GM13976 (cell line): ENCODE measurements around the gene C19orf85.
A peak's percentile ranks its signal among the peaks of the same experiment; 100 is the strongest.

Experiments used
- DNase-seq: peaks from one replicate; pipeline ENCODE4 v3.0.0; 2012; ENCODE audit warnings: low spot score
- in situ Hi-C: fragments of 300-500 bp; cut with MboI; formaldehyde crosslinking; loops from one replicate; pipeline ENCODE4 v1.12.0; 2022; ENCODE audit warnings: low sequenced_read_pairs, mixed read lengths, inconsistent platforms; ENCODE audit not compliant: unreplicated experiment
- TF ChIP-seq, protein P1 (sequence below): IDR thresholded peaks from 2 replicates; pipeline ENCODE4 v1.5.1; 2012; ENCODE audit warnings: borderline replicate concordance, mild to moderate bottlenecking; ENCODE audit not compliant: insufficient read depth; ENCODE audit errors: extremely low read depth, missing control alignments, control extremely low read depth

C19orf85 gene

GRCh38 chr19:55419624-55420236, 44.8 kb downstream of the C19orf85 start:
- in situ Hi-C loops, result no loop called here
- DNase-seq, result no peak
- TF ChIP-seq, protein P1, sequence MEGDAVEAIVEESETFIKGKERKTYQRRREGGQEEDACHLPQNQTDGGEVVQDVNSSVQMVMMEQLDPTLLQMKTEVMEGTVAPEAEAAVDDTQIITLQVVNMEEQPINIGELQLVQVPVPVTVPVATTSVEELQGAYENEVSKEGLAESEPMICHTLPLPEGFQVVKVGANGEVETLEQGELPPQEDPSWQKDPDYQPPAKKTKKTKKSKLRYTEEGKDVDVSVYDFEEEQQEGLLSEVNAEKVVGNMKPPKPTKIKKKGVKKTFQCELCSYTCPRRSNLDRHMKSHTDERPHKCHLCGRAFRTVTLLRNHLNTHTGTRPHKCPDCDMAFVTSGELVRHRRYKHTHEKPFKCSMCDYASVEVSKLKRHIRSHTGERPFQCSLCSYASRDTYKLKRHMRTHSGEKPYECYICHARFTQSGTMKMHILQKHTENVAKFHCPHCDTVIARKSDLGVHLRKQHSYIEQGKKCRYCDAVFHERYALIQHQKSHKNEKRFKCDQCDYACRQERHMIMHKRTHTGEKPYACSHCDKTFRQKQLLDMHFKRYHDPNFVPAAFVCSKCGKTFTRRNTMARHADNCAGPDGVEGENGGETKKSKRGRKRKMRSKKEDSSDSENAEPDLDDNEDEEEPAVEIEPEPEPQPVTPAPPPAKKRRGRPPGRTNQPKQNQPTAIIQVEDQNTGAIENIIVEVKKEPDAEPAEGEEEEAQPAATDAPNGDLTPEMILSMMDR, result no peak

DNA sequence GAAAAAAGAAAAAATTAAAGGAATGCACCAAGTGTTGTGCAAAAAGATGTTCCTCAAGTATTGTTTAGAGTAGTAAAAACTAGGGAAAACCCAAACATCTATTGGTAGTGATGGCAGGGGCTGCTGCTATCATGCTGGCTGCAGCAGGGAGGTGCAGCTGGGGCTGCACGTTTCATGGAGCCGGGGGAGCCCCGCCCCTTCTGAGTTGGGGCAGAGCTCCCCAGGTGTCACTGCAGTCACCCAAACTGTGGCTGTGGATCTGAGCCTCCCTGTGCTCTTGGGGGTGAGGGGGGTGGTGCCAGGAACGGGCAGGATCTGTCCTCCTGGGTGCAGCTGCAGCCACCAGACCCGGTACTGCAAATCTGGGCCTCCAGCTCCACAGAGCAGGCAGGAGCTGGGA, 45.4 kb downstream of the C19orf85 start:
- TF ChIP-seq, protein P1, result no peak
- in situ Hi-C loops, result no loop called here
- DNase-seq, result no peak

GRCh38 chr19:55418185-55418584, 46.4 kb downstream of the C19orf85 start:
- DNase-seq, result peak; percentile 77
- TF ChIP-seq, protein P1, result peak; percentile 69
- in situ Hi-C loops, result no loop called here
